NCI-H128 (cell line): ENCODE results near the gene SERPINB6.
"Not testable (repeated sequence)": the region's sequence is repeated elsewhere in the genome, so short reads cannot be mapped to it uniquely, and the experiment has no call there.

Source experiments
- DNase-seq: peaks from one replicate; lab custom pipeline; 2025; ENCODE audit not compliant: unreplicated experiment; lab: John Stamatoyannopoulos, UW

Gene SERPINB6

GRCh38 chr6:2999618-3000557 lies 28.5 kb upstream of the SERPINB6 start, which contains the start of gene NQO2:
Gene NQO2 (plus strand): TSS chr6:2999894. CDS start chr6:3006553, 6,659 bp downstream.
- DNase-seq: peak; percentile 79

GRCh38 chr6:2998998-2999617 lies 27.7 kb upstream of the SERPINB6 start:
- no peak for DNase-seq

DNA sequence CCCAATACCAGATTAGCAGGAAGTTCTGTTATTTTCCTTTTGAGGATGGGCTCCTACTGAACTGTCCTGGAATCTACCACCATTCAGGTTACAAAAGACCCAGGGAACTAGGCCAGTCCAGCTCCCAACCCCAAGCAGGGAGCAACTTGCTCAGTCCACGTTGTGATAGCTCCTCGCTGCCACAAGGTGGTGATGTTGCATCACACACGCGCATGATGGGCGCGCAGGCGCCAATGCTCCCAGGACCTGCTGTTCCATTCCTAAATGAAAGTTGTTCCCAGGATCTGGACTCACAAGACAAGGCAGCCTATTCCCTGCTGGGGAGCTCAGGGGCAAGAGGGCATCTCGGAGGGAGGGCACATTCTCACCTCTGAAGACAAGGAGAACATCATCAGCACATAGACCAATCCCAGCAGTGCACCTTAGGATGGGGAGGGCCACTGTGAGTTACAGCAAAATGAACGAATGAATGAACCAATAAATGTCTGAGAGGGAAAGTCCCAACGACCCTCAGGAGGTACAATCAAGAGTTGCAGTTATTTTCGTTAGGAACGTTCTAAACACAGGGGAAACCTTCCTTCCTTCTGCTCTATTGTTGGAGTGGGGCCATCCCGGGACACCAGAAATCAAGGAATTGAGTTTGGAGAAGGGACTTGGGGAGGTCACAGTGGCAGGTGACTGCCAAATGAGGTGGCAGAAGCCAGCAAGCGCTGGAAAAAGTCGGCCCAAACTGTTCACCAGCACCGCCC lies 27.1 kb upstream of the SERPINB6 start:
- not testable (repeated sequence) for DNase-seq

DNA sequence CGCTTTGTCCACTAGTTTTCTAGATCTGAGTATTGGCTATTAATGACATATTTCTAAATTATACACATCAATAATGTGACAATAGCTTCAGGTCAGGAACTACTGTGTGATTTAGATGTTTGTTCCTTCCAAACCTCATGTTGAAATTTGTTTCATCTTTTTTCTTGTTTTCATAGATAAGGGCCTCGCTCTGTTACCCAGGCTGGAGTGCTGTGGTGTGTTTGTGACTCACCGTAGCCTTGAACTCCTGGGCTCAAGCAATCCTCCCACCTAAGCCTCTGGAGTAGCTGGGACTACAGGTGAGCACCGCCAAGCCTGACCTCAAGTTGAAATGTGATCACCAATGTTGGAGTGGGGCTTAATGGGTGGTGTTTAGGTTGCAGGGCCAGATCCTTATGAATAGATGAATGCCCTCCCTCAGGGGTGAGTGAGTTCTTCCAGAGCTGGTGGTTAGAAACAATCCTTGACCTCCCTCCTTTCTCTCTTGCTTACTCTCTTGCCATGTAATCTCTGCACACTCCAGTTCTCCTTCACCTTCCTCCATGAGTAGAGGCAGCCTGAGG lies 22.5 kb upstream of the SERPINB6 start:
- no peak for DNase-seq

- no peak for DNase-seq
Measured at GRCh38 chr6:2992330-2992979, 21.1 kb upstream of the SERPINB6 start.

- no peak for DNase-seq
Measured at GRCh38 chr6:2990932-2991506, 19.7 kb upstream of the SERPINB6 start.

GRCh38 chr6:2990248-2990931 lies 19.0 kb upstream of the SERPINB6 start:
- no peak for DNase-seq

DNA sequence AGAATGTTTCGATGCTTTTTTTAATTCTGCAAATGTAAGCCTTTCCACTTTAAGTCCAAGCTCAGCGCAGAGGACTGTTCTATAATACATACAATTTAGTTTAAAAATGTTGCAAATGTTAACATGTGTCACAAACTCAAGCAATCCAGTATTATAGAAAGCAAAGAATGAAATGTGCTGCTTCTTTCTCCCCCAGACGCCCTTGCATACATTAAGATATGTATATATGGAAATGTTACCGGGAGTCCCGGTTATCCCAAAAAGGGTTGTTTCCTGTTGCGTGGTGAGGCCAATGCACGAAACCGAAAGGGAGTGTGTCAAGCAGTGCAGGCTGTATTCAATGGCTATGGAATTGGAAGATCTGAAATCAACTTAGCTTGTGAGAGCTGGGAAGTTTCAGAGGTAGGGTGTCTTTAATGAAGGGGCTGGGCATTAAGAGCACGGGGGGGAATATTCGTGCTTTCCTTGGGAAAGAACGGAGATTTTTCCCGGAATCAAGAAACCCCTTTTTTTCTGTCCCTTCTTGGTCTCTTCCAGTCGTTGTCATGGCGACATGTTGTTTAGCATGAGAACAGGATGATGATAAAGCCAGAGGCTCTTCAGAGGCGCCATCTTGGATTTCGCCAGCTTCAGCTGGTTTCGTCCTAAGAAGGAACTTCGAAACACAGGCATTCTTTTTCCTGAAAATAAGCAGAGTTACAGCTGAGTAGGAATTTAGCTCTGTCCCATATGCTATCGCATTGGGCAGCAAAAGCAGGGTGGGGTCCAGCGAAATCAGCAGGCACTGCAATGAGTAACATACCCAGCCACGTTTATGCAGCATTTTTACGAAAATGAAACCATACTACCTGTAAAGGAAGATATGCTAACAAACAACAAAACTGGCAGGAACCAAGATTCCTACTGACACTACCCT lies 18.2 kb upstream of the SERPINB6 start:
- peak; percentile 97 for DNase-seq

DNA sequence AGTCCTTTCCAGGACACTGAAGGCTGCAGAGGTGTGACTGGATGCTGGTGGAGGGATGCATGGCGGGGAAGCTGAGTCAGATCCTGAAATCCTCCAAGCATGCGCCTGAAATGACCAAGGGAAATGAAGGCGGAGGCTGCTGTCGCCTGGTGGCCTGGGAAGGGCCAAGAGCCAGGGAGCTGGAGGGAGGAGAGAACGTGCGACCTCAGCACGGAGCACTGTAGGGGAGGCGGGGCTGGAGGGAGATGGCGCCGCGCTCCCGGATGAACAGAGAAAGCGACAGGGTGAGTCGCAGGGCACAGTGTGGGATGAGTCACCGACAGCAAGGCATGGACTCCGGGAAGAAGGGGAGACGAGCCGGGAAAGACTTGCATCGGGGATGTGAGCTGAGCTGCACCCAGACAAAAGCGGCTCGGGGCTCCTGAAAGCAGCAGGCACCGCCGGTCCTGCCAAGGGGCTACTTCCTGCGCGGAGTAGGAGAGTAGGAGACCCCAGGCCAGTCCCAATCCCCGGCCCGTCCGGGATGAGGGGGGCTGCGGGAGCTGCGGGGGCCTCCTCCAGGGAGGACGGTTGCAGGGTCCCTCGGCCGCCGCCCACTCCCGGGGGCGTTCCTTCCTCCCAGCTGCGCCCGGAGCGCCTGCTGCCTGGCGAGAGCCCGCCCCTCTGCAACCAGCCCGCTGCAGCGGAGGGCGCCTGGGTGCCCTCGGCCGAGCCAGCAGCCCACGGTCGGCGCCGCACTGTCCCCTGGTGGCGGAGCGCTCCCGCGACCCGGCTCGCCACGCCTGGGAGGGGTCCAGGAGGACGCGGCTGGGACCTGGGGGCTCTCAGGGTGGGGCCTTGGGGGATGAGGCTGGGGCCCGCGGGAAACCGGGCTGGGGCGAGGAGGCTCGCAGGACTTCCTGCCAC lies 17.3 kb upstream of the SERPINB6 start:
- DNase-seq: peak; percentile 68

- DNase-seq: no peak
Measured at GRCh38 chr6:2988094-2988425, 16.7 kb upstream of the SERPINB6 start.

GRCh38 chr6:2986722-2987221 lies 15.4 kb upstream of the SERPINB6 start:
- no peak for DNase-seq

DNA sequence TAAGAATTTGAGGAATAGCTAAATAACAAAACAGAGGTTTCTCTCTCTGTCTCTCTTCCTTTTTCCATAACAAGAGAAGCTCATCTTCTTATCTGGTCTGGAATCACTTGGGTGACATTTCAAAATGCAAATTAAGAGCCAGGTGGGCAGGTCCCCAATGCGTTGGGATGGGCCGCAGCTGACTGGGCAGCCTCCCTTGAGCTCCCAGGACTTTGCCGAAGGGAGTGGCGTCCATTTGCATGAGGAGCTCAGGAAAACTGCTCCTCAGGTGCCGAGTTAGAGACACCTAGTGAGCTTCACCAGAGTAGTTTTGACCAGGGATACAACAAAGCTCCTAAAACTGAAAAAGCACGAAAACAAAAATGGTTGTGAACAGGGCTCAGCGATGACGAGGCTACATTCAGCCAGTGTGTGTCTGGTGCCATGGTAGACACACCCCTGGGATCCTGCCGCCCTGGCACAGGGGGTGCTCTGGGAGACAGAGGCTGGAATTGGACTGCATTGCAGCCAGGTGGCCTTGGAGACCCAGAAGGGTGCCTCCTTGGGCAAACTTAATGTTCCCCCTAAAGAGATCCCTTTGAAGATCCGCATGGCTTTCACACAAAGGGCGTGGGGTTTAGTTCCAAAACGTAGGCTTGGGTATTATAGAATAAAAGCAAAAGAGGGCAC lies 13.5 kb upstream of the SERPINB6 start:
- no peak for DNase-seq

GRCh38 chr6:2982426-2983117 lies 11.2 kb upstream of the SERPINB6 start:
- DNase-seq: no peak

- DNase-seq: no peak
Measured at GRCh38 chr6:2980465-2980855, 9.1 kb upstream of the SERPINB6 start.

DNA sequence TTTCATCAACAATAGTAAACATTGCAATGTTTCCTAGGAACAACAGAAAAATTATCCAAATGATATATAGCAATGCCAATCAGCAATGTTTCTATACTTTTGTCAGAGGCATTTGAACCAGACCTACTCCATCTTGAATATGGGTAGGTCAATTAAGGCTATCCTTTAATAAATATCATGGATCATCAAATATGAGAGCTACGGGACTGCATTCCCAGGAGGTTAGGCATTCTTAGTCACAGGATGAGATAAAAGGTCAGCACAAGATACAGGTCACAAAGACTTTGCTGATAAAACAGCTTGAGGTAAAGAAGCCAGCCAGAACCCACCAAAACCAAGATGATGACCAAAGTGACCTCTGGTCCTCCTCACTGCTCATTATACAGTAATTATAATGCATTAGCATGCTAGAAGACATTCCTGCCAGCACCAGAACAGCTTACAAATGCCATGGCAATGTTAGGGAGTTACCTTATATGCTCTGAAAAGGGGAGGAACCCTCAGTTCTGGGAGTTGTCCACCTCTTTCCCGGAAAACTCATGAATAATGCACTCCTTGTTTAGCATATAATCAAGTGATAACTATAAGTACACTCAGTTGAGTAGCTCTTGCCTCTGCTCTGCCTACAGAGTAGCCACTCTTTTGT lies 8.6 kb upstream of the SERPINB6 start:
- no peak for DNase-seq

- DNase-seq: no peak
Measured at GRCh38 chr6:2978923-2979322, 7.6 kb upstream of the SERPINB6 start.
